Measurements from ENCODE around the gene PELI2.

- TF ChIP-seq, protein P1, sequence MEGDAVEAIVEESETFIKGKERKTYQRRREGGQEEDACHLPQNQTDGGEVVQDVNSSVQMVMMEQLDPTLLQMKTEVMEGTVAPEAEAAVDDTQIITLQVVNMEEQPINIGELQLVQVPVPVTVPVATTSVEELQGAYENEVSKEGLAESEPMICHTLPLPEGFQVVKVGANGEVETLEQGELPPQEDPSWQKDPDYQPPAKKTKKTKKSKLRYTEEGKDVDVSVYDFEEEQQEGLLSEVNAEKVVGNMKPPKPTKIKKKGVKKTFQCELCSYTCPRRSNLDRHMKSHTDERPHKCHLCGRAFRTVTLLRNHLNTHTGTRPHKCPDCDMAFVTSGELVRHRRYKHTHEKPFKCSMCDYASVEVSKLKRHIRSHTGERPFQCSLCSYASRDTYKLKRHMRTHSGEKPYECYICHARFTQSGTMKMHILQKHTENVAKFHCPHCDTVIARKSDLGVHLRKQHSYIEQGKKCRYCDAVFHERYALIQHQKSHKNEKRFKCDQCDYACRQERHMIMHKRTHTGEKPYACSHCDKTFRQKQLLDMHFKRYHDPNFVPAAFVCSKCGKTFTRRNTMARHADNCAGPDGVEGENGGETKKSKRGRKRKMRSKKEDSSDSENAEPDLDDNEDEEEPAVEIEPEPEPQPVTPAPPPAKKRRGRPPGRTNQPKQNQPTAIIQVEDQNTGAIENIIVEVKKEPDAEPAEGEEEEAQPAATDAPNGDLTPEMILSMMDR (IDR thresholded peaks at IDR 0.05; ENCODE audit: poor library complexity), result no peak
- TF ChIP-seq EZH2 (IDR thresholded peaks at IDR 0.05; ENCODE audit: borderline replicate concordance), result no peak
Observed at GRCh38 chr14:56107615-56108014, 10.6 kb upstream of the PELI2 start.

Data from hepatocyte (in vitro differentiated cells).